Stomach (tissue), 9 donors: ENCODE results near the gene HSPBAP1. TPM values are rescaled to one million over a fixed set of nuclear protein-coding genes. Genes with fewer than 3 reads are reported as not detected.

Experiments used
- DNase-seq, 2 donors: peaks; one replicate each; pipeline versions ENCODE4 v3.0.0 to v3.0.0-alpha.2; 2013 to 2019
- H3K27ac ChIP-seq, 5 donors: fragments of 200-600 bp in 4 of 5; sonication (generic) in 4 of 5; one replicate each; pipeline ENCODE4 v1.5.1; 2013 to 2019; ENCODE audit warnings: mild to moderate bottlenecking in 1 of 5, moderate library complexity in 1 of 5
- H3K27me3 ChIP-seq, 3 donors: fragments of 200-600 bp; sonication (generic); one replicate each; pipeline ENCODE4 v1.5.1; 2017 to 2019; ENCODE audit warnings: mixed run types in 1 of 3
- H3K36me3 ChIP-seq, 4 donors: fragments of 200-600 bp; sonication (generic); 1 replicate in 3 of 4; 2 replicates in 1 of 4; pipeline ENCODE4 v1.5.1; 2016 to 2019
- H3K4me1 ChIP-seq, 4 donors: fragments of 200-600 bp; sonication (generic); one replicate each; pipeline ENCODE4 v1.5.1; 2016 to 2019
- H3K4me3 ChIP-seq, 4 donors: fragments of 200-600 bp; sonication (generic) in 3 of 4; one replicate each; pipeline ENCODE4 v1.5.1; 2016 to 2019; ENCODE audit warnings: mild to moderate bottlenecking in 1 of 4
- H3K9me3 ChIP-seq, 4 donors: fragments of 200-600 bp; sonication (generic); one replicate each; pipeline ENCODE4 v1.5.1; 2016 to 2019
- EP300 ChIP-seq: sonication (generic); formaldehyde crosslinking; IDR thresholded peaks from one replicate; pipeline ENCODE4 v1.6.1; 2017; ENCODE audit warnings: antibody characterized with exemption
- POLR2A ChIP-seq, 4 donors: fragments of 450-650 bp; IDR thresholded peaks; one replicate each; pipeline ENCODE4 v1.6.1; 2016; ENCODE audit warnings: antibody characterized with exemption in 4 of 4, control low read depth in 2 of 4, mild to moderate bottlenecking in 1 of 4, moderate library complexity in 1 of 4
- POLR2AphosphoS5 ChIP-seq, 3 donors: sonication (generic); formaldehyde crosslinking; IDR thresholded peaks; one replicate each; pipeline ENCODE4 v1.6.1; 2016; ENCODE audit warnings: antibody characterized with exemption in 3 of 3
- WGBS, 5 donors: extraction: QIAGEN DNeasy Blood & Tissue Kit in 3 of 5; methylation state at CpG; one replicate each; pipeline versions ENCODE4 v1.1.5 to v1.1.7; 2013 to 2018; 5-methylcytosine and 5-hydroxymethylcytosine counted together
- intact Hi-C: fragments of 100-400 bp; cut with DNase I; formaldehyde crosslinking; loops from one replicate; pipeline ENCODE4 v1.15.1; 2023; ENCODE audit warnings: low total_unique reads
- polyA plus RNA-seq, 3 donors: library from polyadenylated mRNA; stranded (reverse); fragments of 200-250 nt; gene quantifications; one replicate each; pipeline ENCODE4 v1.2.3, GENCODE V29; 2013
- total RNA-seq, 5 donors: library from RNA; depleted of rRNA; stranded (reverse); fragments of >200 nt; gene quantifications; one replicate each; pipeline versions ENCODE4 v1.1.0 to v1.2.3, GENCODE V29; 2014 to 2016
- TF ChIP-seq, protein P1 (sequence below), 7 experiments: fragments of 450-650 bp in 4 of 7; fragments of 200-600 bp in 3 of 7; sonication (generic) in 3 of 7; IDR thresholded peaks; one replicate each; pipeline ENCODE4 v1.5.1; 2016 to 2019; ENCODE audit warnings: antibody characterized with exemption in 7 of 7, control low read depth in 2 of 7, mild to moderate bottlenecking in 1 of 7
- donor health status: healthy with polysubstance abuse.
- donor health status: Bipolar disorder and iron deficiency.
- donor health status: healthy.

The HSPBAP1 gene
- total and polyA plus RNA-seq, 8 donors: 1.7 to 16.5 (median 8.8) TPM; not detected in 1

- intact Hi-C loops: no loop called here
- Histone ChIP-seq H3K9me3 (no peaks in the 10 kb centered on the region), H3K4me1 (peaks cover 0 to 10% (median 0%) of the 10 kb centered on the region in 4 donors), H3K36me3 (peaks cover 0 to 6% (median 2%) of the 10 kb centered on the region in 4 donors), H3K4me3 (no peak overlapping the region), H3K27me3 (no peaks in the 10 kb centered on the region), H3K27ac (no peak overlapping the region)
- 75 to 100% (median 86%) methylated on average over 1 of the region's 1 CpG for WGBS, 5 donors
- no peak for DNase-seq
- TF ChIP-seq POLR2A (IDR thresholded peaks at IDR 0.05): no peak
- no peak for TF ChIP-seq EP300
- TF ChIP-seq, protein P1, sequence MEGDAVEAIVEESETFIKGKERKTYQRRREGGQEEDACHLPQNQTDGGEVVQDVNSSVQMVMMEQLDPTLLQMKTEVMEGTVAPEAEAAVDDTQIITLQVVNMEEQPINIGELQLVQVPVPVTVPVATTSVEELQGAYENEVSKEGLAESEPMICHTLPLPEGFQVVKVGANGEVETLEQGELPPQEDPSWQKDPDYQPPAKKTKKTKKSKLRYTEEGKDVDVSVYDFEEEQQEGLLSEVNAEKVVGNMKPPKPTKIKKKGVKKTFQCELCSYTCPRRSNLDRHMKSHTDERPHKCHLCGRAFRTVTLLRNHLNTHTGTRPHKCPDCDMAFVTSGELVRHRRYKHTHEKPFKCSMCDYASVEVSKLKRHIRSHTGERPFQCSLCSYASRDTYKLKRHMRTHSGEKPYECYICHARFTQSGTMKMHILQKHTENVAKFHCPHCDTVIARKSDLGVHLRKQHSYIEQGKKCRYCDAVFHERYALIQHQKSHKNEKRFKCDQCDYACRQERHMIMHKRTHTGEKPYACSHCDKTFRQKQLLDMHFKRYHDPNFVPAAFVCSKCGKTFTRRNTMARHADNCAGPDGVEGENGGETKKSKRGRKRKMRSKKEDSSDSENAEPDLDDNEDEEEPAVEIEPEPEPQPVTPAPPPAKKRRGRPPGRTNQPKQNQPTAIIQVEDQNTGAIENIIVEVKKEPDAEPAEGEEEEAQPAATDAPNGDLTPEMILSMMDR (IDR thresholded peaks at IDR 0.05): no peak
- TF ChIP-seq POLR2AphosphoS5 (IDR thresholded peaks at IDR 0.05): no peak
These were observed 8.4 kb downstream of the HSPBAP1 start for GRCh38 chr3:122785231-122785630.

DNA sequence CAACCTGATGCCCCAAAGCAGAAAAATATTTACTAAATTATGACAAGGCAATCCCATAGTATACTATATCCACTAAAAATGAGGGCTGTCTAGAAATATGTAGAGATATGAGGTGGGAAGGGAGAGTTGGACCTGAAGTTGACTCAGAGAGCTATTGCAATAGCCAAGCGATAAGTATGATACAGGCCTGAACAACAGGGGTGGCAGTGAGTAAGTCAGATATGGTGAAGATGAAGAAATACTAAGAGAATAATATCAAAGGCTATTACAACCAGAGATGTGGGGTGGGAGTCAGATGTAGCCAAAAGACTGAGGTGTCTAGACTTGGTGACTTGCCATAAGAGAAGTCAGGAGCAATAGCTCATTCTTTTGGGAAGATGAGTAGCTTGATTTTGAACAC lies 9.2 kb downstream of the HSPBAP1 start:
- Histone ChIP-seq H3K9me3 (no peaks in the 10 kb centered on the region), H3K4me3 (no peak overlapping the region), H3K4me1 (peaks cover 0 to 6% (median 0%) of the 10 kb centered on the region in 4 donors), H3K27me3 (no peaks in the 10 kb centered on the region), H3K27ac (no peak overlapping the region), H3K36me3 (peaks cover 0 to 6% (median 2%) of the 10 kb centered on the region in 4 donors)
- TF ChIP-seq POLR2A (IDR thresholded peaks at IDR 0.05) (no peak), EP300 (no peak), POLR2AphosphoS5 (IDR thresholded peaks at IDR 0.05) (no peak)
- TF ChIP-seq, protein P1 (IDR thresholded peaks at IDR 0.05): no peak
- no peak for DNase-seq
- intact Hi-C loops: no loop called here
- WGBS, 5 donors: 93 to 100% (median 98%) methylated on average over 1 of the region's 1 CpG

- H3K9me3 ChIP-seq: no peaks in the 10 kb centered on the region
- no peak for DNase-seq
- H3K4me3 ChIP-seq: no peak overlapping the region
- H3K27ac ChIP-seq: no peak overlapping the region
- no peak for TF ChIP-seq POLR2AphosphoS5 (IDR thresholded peaks at IDR 0.05)
- TF ChIP-seq EP300: no peak
- TF ChIP-seq, protein P1 (IDR thresholded peaks at IDR 0.05): no peak
- TF ChIP-seq POLR2A (IDR thresholded peaks at IDR 0.05): no peak
- peaks cover 0 to 6% (median 0%) of the 10 kb centered on the region in 4 donors for H3K4me1 ChIP-seq
- intact Hi-C loops: no loop called here
- peaks cover 0 to 6% (median 2%) of the 10 kb centered on the region in 4 donors for H3K36me3 ChIP-seq
- WGBS, 5 donors: 92 to 100% (median 96%) methylated on average over 1 of the region's 1 CpG
- H3K27me3 ChIP-seq: no peaks in the 10 kb centered on the region
These were observed 10.8 kb downstream of the HSPBAP1 start for GRCh38 chr3:122782804-122783203.

DNA sequence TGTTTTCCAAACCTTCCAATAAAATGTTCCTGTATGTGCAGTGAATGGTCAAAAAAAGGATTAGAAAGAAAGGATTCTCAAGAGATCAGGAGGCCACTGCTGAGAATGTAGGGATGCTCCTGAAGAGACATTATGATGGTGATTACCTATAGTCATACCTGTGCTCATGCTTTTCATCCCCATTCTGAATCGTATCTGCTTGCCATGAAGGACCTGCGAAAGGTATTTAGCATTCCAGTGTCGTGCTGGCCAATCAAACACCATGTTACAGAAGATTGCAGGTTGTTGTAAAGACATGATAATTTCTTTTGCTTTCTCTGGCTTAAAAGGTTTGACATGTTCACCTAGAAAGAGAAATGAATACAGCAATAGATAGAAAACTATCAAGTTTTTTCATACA lies 16.1 kb downstream of the HSPBAP1 start:
- Histone ChIP-seq H3K9me3 (no peaks in the 10 kb centered on the region), H3K4me3 (no peak overlapping the region), H3K36me3 (peaks cover 0 to 5% (median 4%) of the 10 kb centered on the region in 4 donors), H3K27me3 (no peaks in the 10 kb centered on the region), H3K27ac (no peak overlapping the region), H3K4me1 (no peaks in the 10 kb centered on the region)
- DNase-seq: no peak
- WGBS, 5 donors: 78 to 85% (median 83%) methylated on average over 3 of the region's 3 CpGs
- TF ChIP-seq POLR2AphosphoS5 (IDR thresholded peaks at IDR 0.05): no peak
- no peak for TF ChIP-seq EP300
- TF ChIP-seq POLR2A (IDR thresholded peaks at IDR 0.05): no peak
- TF ChIP-seq, protein P1 (IDR thresholded peaks at IDR 0.05): no peak
- intact Hi-C loops: no loop called here
